ENCODE results near the gene TAS2R31.
"Not testable (repeated sequence)": the region's sequence is repeated elsewhere in the genome, so short reads cannot be mapped to it uniquely, and the experiment has no call there.

The TAS2R31 gene

GRCh38 chr12:11031307-11031706 lies at the start of gene TAS2R31:
Gene TAS2R31 (minus strand): TSS chr12:11031407. CDS start chr12:11031335, 72 bp downstream.
- DNase-seq (ENCODE audit: low read depth in 2 of 2), result no peak

- no peak for DNase-seq (ENCODE audit: low read depth in 2 of 2)
Measured at GRCh38 chr12:11078246-11078645, 47.0 kb upstream of the TAS2R31 start.

- no peak for DNase-seq (ENCODE audit: low read depth in 2 of 2)
Measured at GRCh38 chr12:11075642-11076041, 44.4 kb upstream of the TAS2R31 start.

GRCh38 chr12:11071414-11071813 lies 40.2 kb upstream of the TAS2R31 start:
- no peak for DNase-seq (ENCODE audit: low read depth in 2 of 2)

- no peak for DNase-seq (ENCODE audit: low read depth in 2 of 2)
Measured at GRCh38 chr12:11070999-11071398, 39.8 kb upstream of the TAS2R31 start.

- DNase-seq (ENCODE audit: low read depth in 2 of 2), result no peak
Measured at GRCh38 chr12:11069854-11070365, 38.7 kb upstream of the TAS2R31 start.

- DNase-seq (ENCODE audit: low read depth in 2 of 2), result no peak
Measured at GRCh38 chr12:11067514-11067913, 36.3 kb upstream of the TAS2R31 start.

GRCh38 chr12:11062194-11062593 lies 31.0 kb upstream of the TAS2R31 start, which contains the start of gene TAS2R46:
Gene TAS2R46 (minus strand): TSS chr12:11062294. CDS start chr12:11062294, 0 bp downstream.
- DNase-seq (ENCODE audit: low read depth in 2 of 2), result not testable (repeated sequence)

- no peak for DNase-seq (ENCODE audit: low read depth in 2 of 2)
Measured at GRCh38 chr12:11059784-11060183, 28.6 kb upstream of the TAS2R31 start.

- no peak for DNase-seq (ENCODE audit: low read depth in 2 of 2)
Measured at GRCh38 chr12:11059041-11059440, 27.8 kb upstream of the TAS2R31 start.

- no peak for DNase-seq (ENCODE audit: low read depth in 2 of 2)
Measured at GRCh38 chr12:11055306-11055705, 24.1 kb upstream of the TAS2R31 start.

GRCh38 chr12:11049806-11050531 lies 18.8 kb upstream of the TAS2R31 start:
- DNase-seq (ENCODE audit: low read depth in 2 of 2), result not testable (repeated sequence)

- not testable (repeated sequence) for DNase-seq (ENCODE audit: low read depth in 2 of 2)
Measured at GRCh38 chr12:11041366-11041765, 10.2 kb upstream of the TAS2R31 start.

- DNase-seq (ENCODE audit: low read depth in 2 of 2), result no peak
Measured at GRCh38 chr12:11040162-11040561, 9.0 kb upstream of the TAS2R31 start.

GRCh38 chr12:11039171-11039570 lies 8.0 kb upstream of the TAS2R31 start:
- no peak for DNase-seq (ENCODE audit: low read depth in 2 of 2)

- DNase-seq (ENCODE audit: low read depth in 2 of 2), result not testable (repeated sequence)
Measured at GRCh38 chr12:11033959-11034358, 2.8 kb upstream of the TAS2R31 start.

GRCh38 chr12:11026118-11026517 lies 5.1 kb downstream of the TAS2R31 start:
- DNase-seq (ENCODE audit: low read depth in 2 of 2), result no peak

GRCh38 chr12:11023387-11023786 lies 7.8 kb downstream of the TAS2R31 start:
- no peak for DNase-seq (ENCODE audit: low read depth in 2 of 2)

GRCh38 chr12:11022520-11022919 lies 8.7 kb downstream of the TAS2R31 start, which contains the start of gene TAS2R19:
Gene TAS2R19 (minus strand): TSS chr12:11022620. CDS start chr12:11022571, 49 bp downstream.
- no peak for DNase-seq (ENCODE audit: low read depth in 2 of 2)

GRCh38 chr12:11016937-11017336 lies 14.3 kb downstream of the TAS2R31 start:
- no peak for DNase-seq (ENCODE audit: low read depth in 2 of 2)

- no peak for DNase-seq (ENCODE audit: low read depth in 2 of 2)
Measured at GRCh38 chr12:11015775-11016430, 15.3 kb downstream of the TAS2R31 start.

GRCh38 chr12:11014234-11014633 lies 17.0 kb downstream of the TAS2R31 start:
- no peak for DNase-seq (ENCODE audit: low read depth in 2 of 2)

- no peak for DNase-seq (ENCODE audit: low read depth in 2 of 2)
Measured at GRCh38 chr12:11007608-11008007, 23.6 kb downstream of the TAS2R31 start.
